HG03066 (cell line): ENCODE measurements around the gene HOXB8.

ENCODE experiments used
- ATAC-seq: cut with Tn5 transposase; IDR thresholded peaks from one replicate; pipeline ENCODE4 v1.9.1; 2021; ENCODE audit warnings: low read depth; ENCODE audit not compliant: unreplicated experiment

The HOXB8 gene

DNA sequence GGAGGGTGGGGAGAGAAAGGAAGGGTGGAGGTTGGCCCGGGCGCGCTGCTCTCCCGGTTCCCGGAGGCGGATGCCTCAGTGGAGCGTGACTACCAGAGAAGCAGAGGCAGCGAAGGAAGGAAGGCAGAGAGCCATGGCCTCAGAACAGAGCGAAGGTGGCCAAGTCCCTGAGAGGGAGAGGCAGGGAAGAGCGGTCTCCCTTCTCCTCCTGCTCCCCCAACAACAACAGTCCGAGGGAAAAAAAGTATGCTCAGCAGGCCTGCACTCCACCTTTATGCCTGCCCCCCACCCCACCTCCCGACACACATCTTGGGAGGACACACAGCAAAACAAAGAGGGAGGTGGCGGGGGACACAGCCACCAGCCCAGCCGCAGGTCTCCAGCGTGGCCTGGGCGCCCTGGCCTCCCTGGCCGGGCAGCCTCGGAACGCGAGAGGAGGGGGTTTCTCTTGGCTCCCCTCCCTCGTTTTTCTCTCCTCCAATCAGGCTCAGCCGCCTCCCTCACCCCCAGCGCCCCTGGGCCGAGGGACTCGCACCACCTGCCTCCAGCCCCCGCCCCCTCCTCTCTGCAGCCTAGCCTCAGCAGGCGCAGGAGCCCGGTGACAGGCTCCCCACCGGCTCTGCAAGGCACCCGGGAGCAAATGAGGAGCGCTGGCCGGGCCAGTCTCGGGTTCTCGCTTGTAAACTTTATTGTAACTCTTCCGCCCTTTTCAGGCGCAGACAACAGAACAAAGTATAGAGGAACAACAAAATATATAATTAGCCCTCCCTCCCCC is 3.2 kb downstream of the HOXB8 start:
- ATAC-seq: no peak

- ATAC-seq: no peak
These were observed 3.9 kb downstream of the HOXB8 start for GRCh38 chr17:48611213-48611612.

DNA sequence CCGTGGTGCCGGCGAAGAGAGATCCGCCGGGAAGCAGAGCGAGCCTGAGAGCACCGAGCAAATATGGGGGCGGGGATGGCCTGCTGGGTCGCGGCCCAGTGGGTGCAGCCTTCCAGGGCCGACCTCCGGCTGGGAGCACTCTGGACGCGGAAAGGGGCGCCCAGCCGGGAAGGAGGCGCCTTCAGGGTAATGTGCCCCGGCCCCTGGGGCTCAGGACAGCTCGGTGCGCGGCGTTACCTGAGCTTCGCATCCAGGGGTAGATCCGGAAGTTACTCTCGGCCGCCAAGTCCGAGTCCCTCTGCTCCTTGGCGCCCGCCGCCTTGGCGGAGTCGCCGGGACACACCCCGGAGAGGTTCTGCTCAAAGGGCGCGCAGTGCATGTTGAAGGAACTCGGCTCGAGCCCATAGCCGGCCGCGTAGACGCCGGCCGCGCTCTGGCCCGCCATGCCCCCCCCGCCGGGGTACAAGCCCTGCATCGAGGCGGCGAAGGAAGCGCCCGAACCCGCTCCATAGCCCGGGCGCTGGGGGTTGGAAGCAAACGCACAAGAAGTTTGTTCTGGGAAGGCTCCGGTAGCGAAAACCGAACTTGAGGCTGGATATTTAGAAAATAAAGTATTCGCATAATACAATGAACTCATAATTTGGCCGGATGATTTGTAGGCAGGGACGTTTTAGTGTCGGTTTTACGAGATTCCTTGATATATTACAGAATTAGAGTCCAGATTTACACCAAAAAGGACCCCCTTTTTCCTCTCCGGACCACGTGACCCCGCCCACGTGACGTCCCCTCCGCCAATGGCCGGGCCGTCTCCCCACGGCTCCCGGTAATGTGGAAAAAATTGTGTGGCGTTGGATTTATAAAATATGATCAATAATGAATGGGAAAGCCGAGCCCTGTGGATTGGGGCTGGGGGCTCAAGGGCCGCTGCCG is 4.5 kb downstream of the HOXB8 start, which contains the start of gene HOXB7:
TSS of gene HOXB7 (minus strand) at position 736 of the 930 bp plus-strand sequence. CDS start at position 637, 99 bp downstream.
- no peak for ATAC-seq

DNA sequence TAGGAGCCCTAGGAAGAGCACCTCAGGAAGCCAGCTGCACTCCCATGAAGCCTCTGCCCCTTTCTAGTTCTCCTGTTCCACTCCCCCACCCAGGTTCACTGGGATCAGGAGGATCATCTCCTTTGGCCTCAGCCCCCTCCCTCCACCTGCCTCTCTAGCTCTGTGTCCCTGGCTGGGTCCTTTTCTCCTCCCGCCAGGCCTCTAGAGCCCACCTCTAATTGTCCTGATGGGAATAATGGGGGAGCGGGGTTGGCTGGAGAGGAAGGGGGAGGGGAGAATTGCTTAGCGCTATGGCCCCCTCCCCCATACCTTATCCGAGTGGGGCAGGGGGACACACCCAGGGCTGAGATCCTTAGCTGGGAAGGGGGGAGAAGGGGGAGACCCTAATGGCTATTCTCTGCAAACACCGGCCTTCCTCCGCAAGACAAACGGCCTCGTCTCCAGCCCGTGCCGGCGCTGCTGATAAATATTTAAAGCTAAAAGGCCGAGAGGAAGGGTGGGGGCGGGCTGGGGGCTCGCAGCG is 5.3 kb downstream of the HOXB8 start:
- ATAC-seq: no peak

DNA sequence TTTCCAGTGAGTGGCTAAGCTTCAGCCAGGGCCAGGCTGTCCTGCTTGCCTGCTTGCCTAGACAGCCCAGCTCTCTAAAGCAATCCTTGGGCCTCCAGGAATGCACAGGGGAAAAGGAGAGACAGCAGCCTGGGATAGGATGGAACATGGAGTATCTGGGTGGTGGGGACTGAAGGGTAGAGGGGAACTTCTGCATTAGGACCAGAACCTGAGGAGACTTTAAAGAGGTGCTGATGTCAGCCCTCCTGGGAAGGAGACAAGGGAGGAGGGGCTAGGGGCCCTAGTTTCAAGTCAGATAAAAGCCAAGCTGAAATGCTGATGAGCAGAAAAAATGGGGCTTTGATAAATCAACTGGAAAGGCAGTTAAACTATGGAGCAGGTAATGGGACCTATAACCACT is 6.1 kb downstream of the HOXB8 start:
- ATAC-seq: no peak

- ATAC-seq: no peak
These were observed 6.6 kb downstream of the HOXB8 start for GRCh38 chr17:48608494-48608834.

DNA sequence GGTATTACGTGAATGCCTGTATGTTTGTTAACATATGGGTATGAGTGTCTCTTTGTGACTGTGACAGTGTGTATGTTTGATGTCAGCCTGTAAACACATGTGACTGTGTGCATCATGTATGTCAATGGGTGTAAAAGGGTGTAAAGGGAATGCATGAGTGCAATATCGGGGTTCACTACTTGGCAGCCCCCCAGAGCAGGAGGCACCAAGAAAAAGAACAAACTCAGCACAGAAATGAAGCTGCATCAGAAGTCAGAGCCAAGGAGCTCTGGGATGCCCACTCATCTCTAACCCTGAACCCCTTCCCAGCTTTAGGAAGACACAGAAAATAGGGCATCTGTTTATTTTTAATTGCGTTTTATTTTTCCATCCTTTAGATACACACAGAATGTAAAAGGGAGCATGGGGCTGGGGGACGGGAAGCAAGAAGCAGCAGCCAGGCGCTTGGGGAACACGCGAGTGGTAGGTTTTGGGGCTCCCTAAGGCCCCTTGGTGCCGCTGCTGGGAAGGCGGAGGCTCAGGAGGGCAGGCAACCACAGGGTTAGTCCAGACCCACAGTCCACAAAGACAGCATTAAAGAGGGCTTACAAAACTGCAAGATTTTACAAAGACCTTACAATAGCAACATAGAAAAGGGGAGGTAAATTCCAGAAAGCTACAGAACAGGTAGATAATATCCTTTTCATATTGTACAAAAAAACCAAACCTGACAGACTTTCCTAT is 8.0 kb downstream of the HOXB8 start:
- no peak for ATAC-seq

GRCh38 chr17:48605991-48606891 is 8.9 kb downstream of the HOXB8 start:
- no peak for ATAC-seq

DNA sequence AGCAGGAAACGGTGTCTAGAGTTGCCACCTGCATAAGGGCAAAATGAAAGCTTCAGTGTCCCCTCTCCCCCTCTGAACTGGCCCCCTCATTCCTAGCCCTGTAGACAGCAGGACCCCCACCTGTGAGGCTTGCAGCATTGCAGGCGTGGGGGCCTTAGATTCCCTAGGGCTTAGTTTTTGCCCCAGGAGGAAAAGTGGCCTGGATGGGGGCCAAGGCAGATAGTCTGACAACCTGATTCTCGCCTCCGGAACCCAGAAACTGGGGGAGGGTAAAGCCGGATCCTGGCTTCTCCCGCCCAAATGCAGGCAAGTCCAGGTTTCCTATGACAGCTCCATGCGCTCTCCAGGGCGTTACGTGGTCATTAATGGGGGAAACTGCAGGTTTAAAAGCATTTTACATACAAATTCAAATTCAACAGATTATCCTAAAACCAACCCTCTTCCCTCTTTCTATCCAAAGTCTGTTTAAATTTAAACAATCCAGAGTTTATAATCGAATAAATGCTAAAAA is 9.6 kb downstream of the HOXB8 start:
- no peak for ATAC-seq

- ATAC-seq: no peak
These were observed 10.2 kb downstream of the HOXB8 start, which contains the start of gene HOXB6 for GRCh38 chr17:48604770-48605329. Gene HOXB6 (minus strand): TSS chr17:48604986. CDS start chr17:48598150, 6,836 bp downstream.

DNA sequence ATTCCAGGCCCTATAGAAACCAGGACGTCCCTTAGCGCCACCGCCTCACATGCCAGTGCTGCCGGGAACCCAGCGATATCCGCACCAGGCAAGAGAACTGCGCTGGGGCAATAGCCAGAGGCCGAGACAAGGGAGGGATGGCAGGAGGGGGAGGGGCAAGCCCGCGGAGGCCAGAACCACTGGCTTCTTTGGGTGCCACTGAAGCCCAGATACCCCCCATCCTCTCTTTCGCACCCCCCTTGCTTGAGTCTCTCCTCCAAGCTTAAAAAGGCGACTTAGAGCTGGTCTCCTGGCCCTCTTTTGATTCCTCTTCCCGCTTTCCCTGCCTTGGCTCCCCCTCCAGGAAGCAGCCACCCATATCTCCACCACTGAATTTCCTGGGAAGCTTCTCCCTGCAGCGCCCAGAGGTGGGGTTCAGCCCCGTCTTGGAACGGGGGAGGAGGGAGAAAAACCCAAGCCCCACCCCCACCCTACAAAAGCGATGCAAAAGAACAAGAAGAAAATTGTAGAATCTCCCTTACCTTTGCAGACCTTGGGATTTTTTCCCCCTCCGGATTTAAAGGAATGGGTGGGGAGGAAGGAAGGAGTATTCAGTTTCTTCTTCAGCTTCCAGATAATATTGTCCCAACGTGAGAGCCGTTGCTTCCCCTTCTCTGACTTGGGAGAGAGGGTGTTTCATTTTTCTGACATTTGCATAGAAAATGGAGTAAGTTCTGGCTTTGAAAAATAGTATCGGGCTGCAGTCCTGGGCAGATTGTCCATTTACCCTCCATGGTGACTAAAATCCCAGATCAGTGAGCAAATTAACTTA is 10.9 kb downstream of the HOXB8 start:
- ATAC-seq: no peak

DNA sequence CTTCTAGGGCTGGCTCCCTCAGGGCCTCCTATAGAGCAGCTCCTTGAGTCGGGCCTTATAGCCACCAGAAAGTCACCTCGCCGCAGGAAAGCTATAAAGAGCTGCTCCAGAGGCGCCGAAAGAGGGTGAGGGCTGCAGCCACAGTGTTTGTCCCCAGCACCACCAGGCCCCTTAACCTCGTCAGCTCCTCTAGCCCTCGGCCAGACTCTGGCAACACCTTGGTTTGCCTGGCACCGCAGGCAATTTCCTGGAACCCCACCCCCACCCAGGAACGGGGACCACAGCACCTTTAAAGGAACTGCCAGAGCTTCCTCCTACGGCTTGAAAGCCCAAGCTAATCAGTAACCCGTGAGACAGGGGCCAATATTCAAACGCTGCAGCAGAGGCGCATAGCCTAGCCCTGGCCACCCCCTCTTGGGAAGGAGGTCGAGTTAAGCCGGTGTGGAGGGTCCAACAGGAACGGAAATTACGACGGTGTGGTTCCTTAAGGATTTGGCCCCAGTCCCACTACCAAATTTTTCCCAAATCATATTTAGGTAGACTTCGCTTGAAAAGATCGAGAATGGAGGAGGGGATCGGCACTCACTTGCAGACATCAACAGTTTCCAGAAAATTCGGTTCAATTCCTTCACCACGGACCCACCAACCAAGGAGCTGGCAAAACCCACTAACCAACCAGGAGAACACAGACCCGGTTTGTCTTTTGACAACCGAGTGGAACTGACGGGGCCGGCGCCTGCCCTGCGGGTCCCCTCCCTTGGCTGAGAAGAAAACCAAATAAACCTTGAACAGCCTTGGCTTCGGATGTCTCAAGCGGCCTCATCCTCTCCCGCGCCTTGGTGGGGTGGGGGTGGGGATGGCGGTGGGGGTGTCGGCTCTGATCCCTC is 13.3 kb downstream of the HOXB8 start:
- ATAC-seq: no peak

DNA sequence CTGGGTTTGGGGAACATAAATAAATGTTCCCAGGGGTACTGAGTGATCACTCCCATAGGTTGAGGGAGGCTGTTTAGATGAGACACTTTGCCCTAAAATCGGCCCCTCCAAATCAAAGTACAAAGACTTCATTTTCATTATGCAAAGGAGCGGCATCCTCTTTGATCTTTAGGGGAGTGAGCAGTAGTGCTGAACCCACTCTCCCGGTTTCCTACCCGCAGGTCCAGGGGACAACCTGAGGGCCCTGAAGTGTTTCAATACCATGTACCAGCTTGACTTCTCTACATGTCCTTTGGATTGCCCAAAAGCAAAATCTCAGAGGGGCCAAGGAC is 13.9 kb downstream of the HOXB8 start:
- ATAC-seq: no peak

GRCh38 chr17:48600244-48601098 is 14.6 kb downstream of the HOXB8 start:
- ATAC-seq: no peak

- ATAC-seq: no peak
These were observed 15.7 kb downstream of the HOXB8 start for GRCh38 chr17:48599354-48599753.

GRCh38 chr17:48598736-48599135 is 16.4 kb downstream of the HOXB8 start:
- ATAC-seq: no peak
